Erythroblast (primary cell): ENCODE results near the gene ARHGEF3.

Experiments used
- GATA1 ChIP-seq: IDR thresholded peaks from 2 replicates; pipeline ENCODE4 v1.6.1; 2011; ENCODE audit warnings: low read depth, mild to moderate bottlenecking, control low read depth, low read length, moderate library complexity
- POLR2A ChIP-seq: IDR thresholded peaks from 2 replicates; pipeline ENCODE4 v1.6.1; 2011; ENCODE audit warnings: mild to moderate bottlenecking, low read length

- TF ChIP-seq POLR2A (no peak), GATA1 (no peak)
These were observed 29.1 kb upstream of the ARHGEF3 start for GRCh38 chr3:56830884-56831283.
